Neural progenitor cell (in vitro differentiated cells): ENCODE data around the gene WSCD1. TPM values are rescaled to one million over a fixed set of nuclear protein-coding genes. Genes with fewer than 3 reads are reported as not detected.
A peak's percentile ranks its signal among the peaks of the same experiment; 100 is the strongest.

Experiments used
- DNase-seq: peaks from one replicate; pipeline ENCODE4 v3.0.0-alpha.2; 2016; ENCODE audit warnings: low spot score
- H2AFZ ChIP-seq: fragments of 200-600 bp; sonication (generic); replicated peaks from 2 replicates; pipeline ENCODE4 v1.6.1; 2016; ENCODE audit warnings: antibody characterized with exemption
- H3F3A ChIP-seq: fragments of 200-600 bp; sonication (generic); 2 replicates; pipeline ENCODE4 v1.6.1; 2016; ENCODE audit warnings: antibody characterized with exemption, low read depth
- H3K27ac ChIP-seq: fragments of 200-600 bp; sonication (generic); 2 replicates; pipeline ENCODE4 v1.5.1; 2016; ENCODE audit warnings: mild to moderate bottlenecking
- H3K27me3 ChIP-seq: fragments of 200-600 bp; sonication (generic); 2 replicates; pipeline ENCODE4 v1.6.1; 2016; ENCODE audit warnings: mild to moderate bottlenecking, moderate library complexity
- H3K36me3 ChIP-seq: fragments of 200-600 bp; sonication (generic); 2 replicates; pipeline ENCODE4 v1.5.1; 2016
- H3K4me1 ChIP-seq: fragments of 200-600 bp; sonication (generic); 2 replicates; pipeline ENCODE4 v1.6.1; 2016; ENCODE audit warnings: mixed run types
- H3K4me2 ChIP-seq: fragments of 200-600 bp; sonication (generic); 2 replicates; pipeline ENCODE4 v1.6.1; 2016
- H3K4me3 ChIP-seq: fragments of 200-600 bp; sonication (generic); 2 replicates; pipeline ENCODE4 v1.5.1; 2016
- H3K79me2 ChIP-seq: fragments of 200-600 bp; sonication (generic); 2 replicates; pipeline ENCODE4 v1.6.1; 2016; ENCODE audit warnings: low read depth
- H3K9ac ChIP-seq: fragments of 200-600 bp; sonication (generic); 2 replicates; pipeline ENCODE4 v1.6.1; 2016
- H3K9me3 ChIP-seq: fragments of 200-600 bp; sonication (generic); 2 replicates; pipeline ENCODE4 v1.5.1; 2016; ENCODE audit warnings: low read depth
- H4K20me1 ChIP-seq: fragments of 200-600 bp; sonication (generic); 2 replicates; pipeline ENCODE4 v1.6.1; 2016; ENCODE audit warnings: low read depth
- H3K27ac Mint-ChIP-seq: 3 replicates; pipeline ENCODE4 v1.8.0; 2021; ENCODE audit warnings: mixed read lengths
- H3K27me3 Mint-ChIP-seq: 2 replicates; pipeline ENCODE4 v1.8.0; 2022; ENCODE audit warnings: low read depth, mild to moderate bottlenecking, inconsistent platforms, moderate library complexity, mixed read lengths; ENCODE audit not compliant: insufficient read depth
- H3K36me3 Mint-ChIP-seq: 3 replicates; pipeline ENCODE4 v1.8.0; 2021; ENCODE audit warnings: mixed read lengths
- H3K4me1 Mint-ChIP-seq: 3 replicates; pipeline ENCODE4 v1.8.0; 2021; ENCODE audit warnings: mixed read lengths
- H3K4me3 Mint-ChIP-seq: 3 replicates; pipeline ENCODE4 v1.8.0; 2021; ENCODE audit warnings: mild to moderate bottlenecking, moderate library complexity, mixed read lengths
- H3K9me3 Mint-ChIP-seq: 3 replicates; pipeline ENCODE4 v1.8.0; 2020; ENCODE audit warnings: mixed read lengths
- EZH2 ChIP-seq: fragments of 200-600 bp; sonication (generic); IDR thresholded peaks from 2 replicates; pipeline ENCODE4 v1.6.1; 2017; ENCODE audit warnings: antibody characterized with exemption, mild to moderate bottlenecking, moderate library complexity
- EZH2phosphoT487 ChIP-seq: fragments of 200-600 bp; sonication (generic); IDR thresholded peaks from 2 replicates; pipeline ENCODE4 v1.6.1; 2017; ENCODE audit warnings: antibody characterized with exemption
- total RNA-seq: library from RNA; depleted of rRNA; stranded (reverse); fragments of >200 nt; gene quantifications from 2 replicates; pipeline ENCODE4 v1.2.3, GENCODE V29; 2015; ENCODE audit warnings: low replicate concordance
- TF ChIP-seq, protein P1 (sequence below): fragments of 200-600 bp; sonication (generic); IDR thresholded peaks from 2 replicates; pipeline ENCODE4 v1.5.1; 2017; ENCODE audit warnings: antibody characterized with exemption, mild to moderate bottlenecking

The WSCD1 gene
- total RNA-seq, 1 donor from 2014 or later = 20.2 TPM

DNA sequence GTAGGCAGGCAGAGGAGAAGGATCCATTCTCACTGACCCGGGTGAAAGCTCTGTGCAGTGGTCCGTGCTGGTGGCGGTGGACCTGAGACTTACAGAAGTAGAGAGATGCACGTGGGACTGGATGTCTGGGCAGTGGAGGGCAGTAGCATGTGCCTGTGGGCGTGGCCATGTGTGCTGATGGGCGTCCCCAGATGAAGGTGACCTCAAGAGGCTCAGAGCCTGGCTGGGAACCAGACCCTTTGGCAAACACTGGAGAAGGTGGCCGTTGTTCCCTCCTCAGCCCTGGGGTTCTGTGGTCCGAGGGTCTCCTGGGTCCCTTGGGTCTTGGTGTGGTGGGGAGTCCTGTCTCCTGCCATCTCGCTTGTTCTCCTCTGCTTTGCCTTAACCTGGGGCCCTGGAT is 15.6 kb downstream of the WSCD1 start:
- Histone ChIP-seq H3K9me3 (no peaks in the 10 kb centered on the region), H3F3A (peaks cover 25% of the 10 kb centered on the region), H3K36me3 (no peaks in the 10 kb centered on the region), H3K4me2 (no peak overlapping the region), H4K20me1 (peaks cover 4% of the 10 kb centered on the region), H3K79me2 (no peaks in the 10 kb centered on the region), H3K4me3 (no peak overlapping the region), H3K4me1 (peaks cover 19% of the 10 kb centered on the region), H3K27ac (no peak overlapping the region), H3K9ac (no peak overlapping the region), H3K27me3 (no peaks in the 10 kb centered on the region), H2AFZ (no peak overlapping the region)
- no peak for DNase-seq
- Mint-ChIP-seq H3K9me3 (no peaks in the 10 kb centered on the region), H3K4me1 (peaks cover 40% of the 10 kb centered on the region), H3K4me3 (no peak overlapping the region), H3K27ac (no peak overlapping the region), H3K36me3 (peaks cover 18% of the 10 kb centered on the region), H3K27me3 (peaks cover 4% of the 10 kb centered on the region)
- TF ChIP-seq, protein P1, sequence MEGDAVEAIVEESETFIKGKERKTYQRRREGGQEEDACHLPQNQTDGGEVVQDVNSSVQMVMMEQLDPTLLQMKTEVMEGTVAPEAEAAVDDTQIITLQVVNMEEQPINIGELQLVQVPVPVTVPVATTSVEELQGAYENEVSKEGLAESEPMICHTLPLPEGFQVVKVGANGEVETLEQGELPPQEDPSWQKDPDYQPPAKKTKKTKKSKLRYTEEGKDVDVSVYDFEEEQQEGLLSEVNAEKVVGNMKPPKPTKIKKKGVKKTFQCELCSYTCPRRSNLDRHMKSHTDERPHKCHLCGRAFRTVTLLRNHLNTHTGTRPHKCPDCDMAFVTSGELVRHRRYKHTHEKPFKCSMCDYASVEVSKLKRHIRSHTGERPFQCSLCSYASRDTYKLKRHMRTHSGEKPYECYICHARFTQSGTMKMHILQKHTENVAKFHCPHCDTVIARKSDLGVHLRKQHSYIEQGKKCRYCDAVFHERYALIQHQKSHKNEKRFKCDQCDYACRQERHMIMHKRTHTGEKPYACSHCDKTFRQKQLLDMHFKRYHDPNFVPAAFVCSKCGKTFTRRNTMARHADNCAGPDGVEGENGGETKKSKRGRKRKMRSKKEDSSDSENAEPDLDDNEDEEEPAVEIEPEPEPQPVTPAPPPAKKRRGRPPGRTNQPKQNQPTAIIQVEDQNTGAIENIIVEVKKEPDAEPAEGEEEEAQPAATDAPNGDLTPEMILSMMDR = no peak
- TF ChIP-seq EZH2phosphoT487 (no peak), EZH2 (no peak)

DNA sequence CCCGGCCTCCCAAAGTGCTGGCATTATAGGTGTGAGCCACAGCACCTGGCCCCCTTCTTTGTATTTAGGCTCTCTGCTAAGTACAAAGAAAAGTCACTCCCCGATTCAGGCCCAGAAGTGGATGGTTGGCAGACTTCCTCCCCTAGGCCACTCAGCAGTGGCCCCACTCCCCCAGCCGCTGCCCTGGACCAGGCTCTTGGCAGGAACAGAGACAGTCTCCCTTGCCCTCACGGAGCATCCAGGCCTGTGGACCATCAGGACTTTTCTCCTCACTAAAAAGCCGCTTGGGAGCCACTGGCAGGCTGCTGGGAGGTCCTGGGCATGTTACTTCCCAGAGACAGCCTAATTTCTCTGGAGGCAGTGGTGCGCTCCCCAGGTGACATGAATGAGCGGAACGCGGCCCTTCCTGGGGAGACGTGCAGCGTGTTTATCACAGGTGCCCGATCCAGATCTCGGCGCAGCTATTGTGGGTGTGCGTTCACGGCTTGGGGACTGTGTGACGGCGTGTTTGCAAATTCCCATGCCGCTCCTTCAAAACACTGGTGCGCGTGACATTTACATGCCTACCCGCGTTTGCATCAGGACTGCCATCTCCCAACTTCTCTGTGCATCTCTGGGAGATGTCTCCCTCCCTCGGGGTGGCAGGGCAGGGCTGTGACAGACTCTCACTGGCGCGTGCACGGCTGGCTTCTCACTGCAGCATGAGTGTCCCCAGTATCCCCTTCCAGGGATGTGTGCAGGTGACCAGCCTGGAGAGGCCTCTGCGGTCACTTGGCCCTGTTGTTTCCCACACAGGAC is 16.6 kb downstream of the WSCD1 start:
- Mint-ChIP-seq H3K27me3 (peaks cover 4% of the 10 kb centered on the region), H3K36me3 (peaks cover 26% of the 10 kb centered on the region), H3K4me3 (no peak overlapping the region), H3K4me1 (peaks cover 43% of the 10 kb centered on the region), H3K9me3 (no peaks in the 10 kb centered on the region), H3K27ac (no peak overlapping the region)
- Histone ChIP-seq H3K9ac (no peak overlapping the region), H3K9me3 (no peaks in the 10 kb centered on the region), H3K79me2 (no peaks in the 10 kb centered on the region), H3K36me3 (no peaks in the 10 kb centered on the region), H3K4me1 (peaks cover 19% of the 10 kb centered on the region), H3K27ac (no peak overlapping the region), H2AFZ (no peak overlapping the region), H3K4me3 (no peak overlapping the region), H3K27me3 (no peaks in the 10 kb centered on the region), H3K4me2 (no peak overlapping the region), H4K20me1 (peaks cover 4% of the 10 kb centered on the region), H3F3A (peaks cover 25% of the 10 kb centered on the region)
- no peak for DNase-seq
- TF ChIP-seq EZH2phosphoT487 (no peak), EZH2 (no peak)
- TF ChIP-seq, protein P1 = no peak

DNA sequence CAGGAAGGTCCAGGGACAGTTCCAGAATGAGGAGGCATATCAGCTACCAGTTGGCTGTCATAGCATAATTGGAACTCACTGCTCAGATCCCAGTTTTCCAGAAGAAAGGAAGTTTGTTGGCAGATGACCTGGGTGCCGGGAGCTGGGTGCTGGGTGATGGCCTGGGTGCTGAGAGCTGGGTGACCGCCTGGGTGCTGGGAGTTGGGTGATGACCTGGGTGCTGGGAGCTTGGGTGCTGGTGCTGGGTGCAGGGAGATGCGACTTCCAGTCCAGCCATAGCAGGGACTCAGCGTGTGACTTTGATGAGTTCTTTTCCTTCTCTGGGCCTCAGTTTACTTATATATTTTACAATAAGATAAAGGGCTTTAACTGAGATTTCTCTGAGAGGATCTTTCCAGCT is 18.0 kb downstream of the WSCD1 start:
- Mint-ChIP-seq H3K9me3 (no peaks in the 10 kb centered on the region), H3K27me3 (peaks cover 4% of the 10 kb centered on the region), H3K4me3 (no peak overlapping the region), H3K36me3 (peaks cover 26% of the 10 kb centered on the region), H3K4me1 (peaks cover 31% of the 10 kb centered on the region), H3K27ac (peak overlapping the region; percentile 81)
- no peak overlapping the region for H2AFZ ChIP-seq
- H3K27ac ChIP-seq = no peak overlapping the region
- H3K9ac ChIP-seq = no peak overlapping the region
- H3F3A ChIP-seq = peaks cover 23% of the 10 kb centered on the region
- no peaks in the 10 kb centered on the region for H3K9me3 ChIP-seq
- H4K20me1 ChIP-seq = peaks cover 4% of the 10 kb centered on the region
- DNase-seq = no peak
- no peaks in the 10 kb centered on the region for H3K79me2 ChIP-seq
- H3K4me3 ChIP-seq = no peak overlapping the region
- H3K36me3 ChIP-seq = no peaks in the 10 kb centered on the region
- H3K4me2 ChIP-seq = no peak overlapping the region
- H3K4me1 ChIP-seq = peaks cover 19% of the 10 kb centered on the region
- H3K27me3 ChIP-seq = no peaks in the 10 kb centered on the region
- no peak for TF ChIP-seq EZH2phosphoT487
- no peak for TF ChIP-seq EZH2
- TF ChIP-seq, protein P1 = no peak
